Measurements from ENCODE around the gene ARHGAP45. TPM values are rescaled to one million over a fixed set of nuclear protein-coding genes. Genes with fewer than 3 reads are reported as not detected.

Gene ARHGAP45
- total RNA-seq, 2 donors from 2014 or later, result 27.4 to 37.9 TPM

DNA sequence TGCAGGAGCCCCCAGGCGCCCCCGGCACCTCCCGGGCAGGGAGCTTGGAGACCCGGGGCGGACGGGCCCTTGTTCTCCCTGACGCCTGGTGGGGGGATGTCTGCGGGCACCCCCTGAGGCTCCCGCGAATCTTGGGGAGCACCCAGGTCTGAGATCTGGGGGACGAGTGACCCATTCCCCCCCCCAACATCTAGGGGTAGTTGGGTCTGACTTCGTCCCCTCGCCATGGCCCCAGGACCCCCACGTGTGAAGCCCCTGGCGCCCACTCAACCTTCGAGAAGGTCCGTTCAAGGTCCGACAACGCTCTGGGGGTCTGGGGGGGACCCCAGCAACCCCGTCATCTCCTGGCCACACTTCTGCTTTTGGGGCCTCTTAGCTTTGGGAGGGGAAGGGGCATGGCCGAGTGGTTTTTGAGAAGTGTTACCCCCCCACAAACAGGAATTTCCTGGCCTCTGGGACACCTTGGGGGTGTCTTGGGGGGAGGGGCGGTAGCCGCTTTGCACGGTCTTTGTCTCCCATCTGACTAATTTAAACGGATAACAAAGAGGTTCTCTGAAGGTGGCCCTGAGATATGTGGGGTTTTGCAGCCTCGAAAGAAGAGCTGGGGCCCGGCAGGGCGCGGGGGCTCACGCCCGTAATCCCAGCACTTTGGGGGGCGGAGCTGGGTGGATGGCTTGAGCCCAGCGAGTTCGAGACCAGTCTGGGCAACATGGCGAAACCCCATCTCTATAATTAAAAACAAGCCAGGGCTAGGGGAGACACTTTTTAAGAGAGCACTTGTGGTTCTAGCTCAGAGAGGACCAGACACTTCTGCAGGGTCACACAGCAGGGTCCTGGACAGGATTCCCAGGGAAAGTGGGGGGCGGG, 40.0 kb upstream of the ARHGAP45 start:
- Histone ChIP-seq H3K4me1 (peaks cover 10% of the 10 kb centered on the region), H3K4me3 (peak overlapping the region; percentile 89)
- intact Hi-C loops (cut with DNase I), result no loop called here

DNA sequence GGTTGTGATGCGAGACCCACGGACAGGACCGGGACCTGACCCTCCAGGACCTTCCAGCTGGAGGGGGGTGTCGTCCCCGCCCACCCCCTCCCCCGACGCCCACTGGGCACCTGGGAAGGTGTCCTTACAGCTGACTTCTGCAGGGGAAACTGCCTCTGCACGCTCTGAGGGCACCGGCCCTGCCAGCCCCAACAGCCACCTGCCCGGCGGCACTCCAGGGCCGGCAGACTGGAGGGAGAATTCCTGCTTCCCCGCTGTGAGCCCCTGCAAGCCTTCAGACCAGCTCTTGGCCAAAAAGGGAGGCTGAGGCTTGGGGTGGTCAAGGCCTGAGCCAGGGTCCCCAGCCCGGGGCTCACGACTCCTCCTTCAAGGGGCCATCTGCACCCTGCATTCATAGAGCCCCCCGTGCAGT, 39.3 kb upstream of the ARHGAP45 start:
- no peaks in the 10 kb centered on the region for H3K27me3 ChIP-seq
- no peaks in the 10 kb centered on the region for H3K9me3 ChIP-seq
- peak overlapping the region; percentile 94 to 95 for H3K9ac ChIP-seq (ENCODE audit: low read depth in 2 of 2, low read length in 2 of 2)
- peak overlapping the region; percentile 95 for H3K27ac ChIP-seq
- H3K4me3 ChIP-seq, result peak overlapping the region; percentile 89
- intact Hi-C loops (cut with DNase I), result no loop called here
- peaks cover 11% of the 10 kb centered on the region for H3K36me3 ChIP-seq
- DNase-seq, result peak; percentile 53
- TF ChIP-seq, protein P1, sequence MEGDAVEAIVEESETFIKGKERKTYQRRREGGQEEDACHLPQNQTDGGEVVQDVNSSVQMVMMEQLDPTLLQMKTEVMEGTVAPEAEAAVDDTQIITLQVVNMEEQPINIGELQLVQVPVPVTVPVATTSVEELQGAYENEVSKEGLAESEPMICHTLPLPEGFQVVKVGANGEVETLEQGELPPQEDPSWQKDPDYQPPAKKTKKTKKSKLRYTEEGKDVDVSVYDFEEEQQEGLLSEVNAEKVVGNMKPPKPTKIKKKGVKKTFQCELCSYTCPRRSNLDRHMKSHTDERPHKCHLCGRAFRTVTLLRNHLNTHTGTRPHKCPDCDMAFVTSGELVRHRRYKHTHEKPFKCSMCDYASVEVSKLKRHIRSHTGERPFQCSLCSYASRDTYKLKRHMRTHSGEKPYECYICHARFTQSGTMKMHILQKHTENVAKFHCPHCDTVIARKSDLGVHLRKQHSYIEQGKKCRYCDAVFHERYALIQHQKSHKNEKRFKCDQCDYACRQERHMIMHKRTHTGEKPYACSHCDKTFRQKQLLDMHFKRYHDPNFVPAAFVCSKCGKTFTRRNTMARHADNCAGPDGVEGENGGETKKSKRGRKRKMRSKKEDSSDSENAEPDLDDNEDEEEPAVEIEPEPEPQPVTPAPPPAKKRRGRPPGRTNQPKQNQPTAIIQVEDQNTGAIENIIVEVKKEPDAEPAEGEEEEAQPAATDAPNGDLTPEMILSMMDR (IDR thresholded peaks at IDR 0.05), result no peak
- H3K4me1 ChIP-seq, result peaks cover 10% of the 10 kb centered on the region

More for the DNA sequence above, 40.0 kb upstream of the ARHGAP45 start:
- no peaks in the 10 kb centered on the region for H3K9me3 ChIP-seq
- peaks cover 4% of the 10 kb centered on the region for H3K36me3 ChIP-seq
- peak overlapping the region; percentile 94 to 95 for H3K9ac ChIP-seq (ENCODE audit: low read depth in 2 of 2, low read length in 2 of 2)
- peak overlapping the region; percentile 95 for H3K27ac ChIP-seq
- DNase-seq, result no peak
- no peaks in the 10 kb centered on the region for H3K27me3 ChIP-seq
- TF ChIP-seq, protein P1 (IDR thresholded peaks at IDR 0.05), result no peak

DNA sequence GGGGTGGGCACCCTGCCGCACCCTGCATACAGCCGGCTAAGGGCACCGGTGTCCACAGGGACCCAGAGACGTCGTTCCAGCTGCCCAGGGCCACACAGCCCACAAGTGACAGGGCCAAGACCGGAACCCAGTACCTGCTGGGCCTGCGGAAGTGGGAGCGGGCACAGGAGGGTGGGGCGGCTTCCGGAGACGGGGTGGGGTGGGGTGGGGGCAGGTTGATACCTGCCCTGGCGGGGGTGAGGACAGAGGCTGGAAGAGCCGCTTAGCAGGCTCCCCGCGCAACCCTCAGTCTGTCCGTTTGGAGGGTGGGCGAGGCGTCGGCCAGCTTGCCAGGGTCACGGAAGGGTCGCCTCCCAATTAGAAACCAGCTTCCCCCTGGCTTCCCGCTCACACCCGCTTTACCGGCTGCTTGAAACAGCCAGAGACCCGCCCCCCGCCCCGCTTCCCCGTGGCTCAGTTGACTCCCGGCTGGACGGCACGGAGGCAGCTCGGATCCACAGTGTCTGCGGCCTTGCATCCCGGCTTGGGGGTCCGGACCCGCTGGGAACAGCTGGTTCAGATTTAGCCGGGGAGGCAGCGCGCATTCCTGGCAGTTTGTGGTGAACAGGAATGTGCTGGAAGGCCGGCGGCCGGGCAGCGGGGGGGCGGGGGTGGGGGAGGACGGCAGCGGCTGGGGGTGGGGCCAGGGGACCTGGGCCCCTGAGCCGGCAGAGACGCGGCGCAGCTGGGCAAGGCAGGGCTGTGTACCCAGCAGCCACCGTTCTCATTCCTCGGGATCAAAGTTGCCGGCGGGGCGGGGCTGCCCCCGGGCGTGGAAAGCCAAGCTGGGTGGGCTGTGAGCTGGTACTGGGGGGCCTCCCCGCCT, 38.7 kb upstream of the ARHGAP45 start:
- H3K4me3 ChIP-seq, result peak overlapping the region; percentile 89
- intact Hi-C loops (cut with DNase I), result no loop called here
- peak overlapping the region; percentile 95 for H3K27ac ChIP-seq
- no peaks in the 10 kb centered on the region for H3K27me3 ChIP-seq
- peaks cover 12% of the 10 kb centered on the region for H3K36me3 ChIP-seq
- DNase-seq, result peak; percentile 80
- peak overlapping the region; percentile 94 to 95 for H3K9ac ChIP-seq (ENCODE audit: low read depth in 2 of 2, low read length in 2 of 2)
- TF ChIP-seq, protein P1 (IDR thresholded peaks at IDR 0.05), result no peak
- H3K9me3 ChIP-seq, result no peaks in the 10 kb centered on the region
- H3K4me1 ChIP-seq, result peaks cover 10% of the 10 kb centered on the region

DNA sequence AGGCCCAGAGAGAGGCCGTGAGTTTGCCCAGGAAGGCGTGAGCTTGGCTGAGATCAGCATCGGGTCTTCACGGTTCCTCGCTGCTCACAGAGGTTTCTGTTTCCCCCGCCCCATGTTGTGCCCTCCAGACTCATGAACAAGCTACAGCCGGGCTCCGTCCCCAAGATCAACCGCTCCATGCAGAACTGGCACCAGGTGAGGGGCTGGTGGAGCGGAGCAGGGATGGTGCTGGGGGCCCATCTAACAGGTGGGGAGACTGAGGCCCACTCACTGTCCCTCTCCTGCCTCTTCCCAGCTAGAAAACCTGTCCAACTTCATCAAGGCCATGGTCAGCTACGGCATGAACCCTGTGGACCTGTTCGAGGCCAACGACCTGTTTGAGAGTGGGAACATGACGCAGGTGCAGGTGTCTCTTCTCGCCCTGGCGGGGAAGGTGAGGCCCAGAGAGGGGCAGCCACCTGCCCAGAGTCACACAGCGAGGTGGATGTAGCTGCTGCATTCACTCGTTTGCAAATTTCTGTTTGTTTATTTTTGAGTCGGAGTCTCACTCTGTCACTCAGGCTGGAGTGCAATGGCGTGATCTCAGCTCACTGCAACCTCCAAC, 34.6 kb upstream of the ARHGAP45 start:
- intact Hi-C loops (cut with DNase I), result no loop called here
- no peak overlapping the region for H3K27ac ChIP-seq
- DNase-seq, result no peak
- H3K4me3 ChIP-seq, result no peak overlapping the region
- no peaks in the 10 kb centered on the region for H3K9me3 ChIP-seq
- H3K36me3 ChIP-seq, result peaks cover 12% of the 10 kb centered on the region
- TF ChIP-seq, protein P1 (IDR thresholded peaks at IDR 0.05), result no peak
- H3K27me3 ChIP-seq, result no peaks in the 10 kb centered on the region
- H3K9ac ChIP-seq (ENCODE audit: low read depth in 2 of 2, low read length in 2 of 2), result no peak overlapping the region
- H3K4me1 ChIP-seq, result peaks cover 10% of the 10 kb centered on the region

DNA sequence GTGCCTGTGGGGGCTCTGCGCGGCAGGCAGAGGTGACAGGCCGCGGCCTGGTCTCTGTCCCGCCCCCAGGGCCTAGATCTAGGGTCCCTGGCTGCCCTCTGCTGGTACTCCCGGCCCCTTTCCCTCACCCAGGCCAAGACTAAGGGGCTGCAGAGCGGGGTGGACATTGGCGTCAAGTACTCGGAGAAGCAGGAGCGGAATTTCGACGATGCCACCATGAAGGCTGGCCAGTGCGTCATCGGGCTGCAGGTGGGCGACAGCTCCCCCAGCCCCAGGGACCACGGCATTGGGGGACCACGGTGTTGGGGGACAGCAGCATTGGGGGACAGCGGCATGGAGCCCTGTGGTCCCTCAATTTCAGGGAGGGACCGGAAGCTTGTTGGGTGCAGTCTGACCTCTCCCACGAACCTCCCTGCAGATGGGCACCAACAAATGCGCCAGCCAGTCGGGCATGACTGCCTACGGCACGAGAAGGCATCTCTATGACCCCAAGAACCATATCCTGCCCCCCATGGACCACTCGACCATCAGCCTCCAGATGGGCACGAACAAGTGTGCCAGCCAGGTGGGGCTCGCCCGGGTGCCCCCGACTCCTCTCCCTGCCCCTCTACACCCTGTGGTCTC, 30.9 kb upstream of the ARHGAP45 start:
- TF ChIP-seq, protein P1 (IDR thresholded peaks at IDR 0.05), result no peak
- H3K4me1 ChIP-seq, result peaks cover 11% of the 10 kb centered on the region
- no peak overlapping the region for H3K27ac ChIP-seq
- intact Hi-C loops (cut with DNase I), result no loop called here
- DNase-seq, result no peak
- no peaks in the 10 kb centered on the region for H3K27me3 ChIP-seq
- peaks cover 12% of the 10 kb centered on the region for H3K36me3 ChIP-seq
- no peak overlapping the region for H3K4me3 ChIP-seq
- no peak overlapping the region for H3K9ac ChIP-seq (ENCODE audit: low read depth in 2 of 2, low read length in 2 of 2)
- no peaks in the 10 kb centered on the region for H3K9me3 ChIP-seq
